UCSD-AML1 (cell line): ENCODE data around the gene GUF1.
"Not testable (repeated sequence)": the region's sequence is repeated elsewhere in the genome, so short reads cannot be mapped to it uniquely, and the experiment has no call there.

Experiments used
- DNase-seq: peaks from one replicate; lab custom pipeline; 2025; ENCODE audit not compliant: unreplicated experiment; lab: John Stamatoyannopoulos, UW

Gene GUF1

DNA sequence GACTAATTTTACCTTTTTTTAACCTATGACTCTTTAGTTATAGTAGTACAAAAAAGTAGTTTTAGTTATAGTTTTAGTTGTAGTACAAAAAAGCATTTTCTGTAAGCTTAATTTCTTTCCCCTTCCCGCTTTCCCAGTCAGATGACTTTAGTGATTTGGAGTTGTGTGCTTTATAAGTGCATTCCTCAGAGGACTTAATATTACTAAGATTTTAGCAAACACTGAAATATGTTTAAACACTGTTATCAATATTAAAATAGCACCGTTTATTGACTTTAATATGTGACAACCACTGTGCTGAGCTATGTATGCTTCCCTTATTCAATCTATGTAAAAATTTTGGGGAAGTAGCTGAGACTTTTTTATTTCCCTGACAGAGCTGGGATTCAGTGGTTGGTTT is 22.8 kb downstream of the GUF1 start:
- DNase-seq = no peak

GRCh38 chr4:44704673-44705072 is 26.5 kb downstream of the GUF1 start:
- no peak for DNase-seq

DNA sequence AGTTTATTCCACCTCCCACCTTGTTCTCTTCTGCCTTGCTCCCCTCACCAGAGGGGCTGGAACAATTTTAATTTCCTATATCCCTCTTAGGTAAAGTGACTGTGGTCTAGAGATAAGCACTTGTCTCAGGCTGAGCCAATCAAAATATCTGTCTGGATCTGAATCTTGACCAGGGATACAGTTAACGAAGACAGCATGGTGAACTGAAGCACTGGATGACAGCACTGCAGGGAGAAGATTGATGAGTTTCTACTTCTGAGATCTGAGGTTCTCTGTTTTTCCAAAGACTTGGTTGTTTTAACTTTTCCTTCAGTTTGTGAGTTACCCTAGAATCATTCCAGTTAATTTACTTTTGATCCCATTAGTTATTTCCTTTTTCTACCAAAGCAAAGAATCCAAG is 34.9 kb downstream of the GUF1 start:
- DNase-seq = no peak

GRCh38 chr4:44716597-44716996 is 38.4 kb downstream of the GUF1 start:
- DNase-seq = no peak

DNA sequence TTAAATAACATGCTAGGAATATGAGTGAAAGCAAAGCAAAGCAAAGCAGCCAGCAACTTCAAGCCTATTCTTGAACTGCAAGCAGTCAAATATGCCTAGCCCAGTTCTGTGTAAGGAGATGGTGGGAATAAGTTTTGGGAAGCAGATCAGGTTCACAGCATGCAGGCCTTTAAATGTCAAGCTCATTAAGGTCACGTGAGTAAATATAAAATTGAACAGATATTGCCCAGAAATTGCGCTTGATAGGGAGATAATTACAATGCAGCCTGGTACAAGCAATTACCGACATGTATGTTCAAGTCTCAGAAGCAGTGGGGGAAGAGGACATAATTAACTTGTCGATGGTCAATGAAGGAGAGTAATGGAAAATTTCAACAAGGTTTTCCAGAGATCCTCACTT is 42.2 kb downstream of the GUF1 start:
- DNase-seq = no peak

DNA sequence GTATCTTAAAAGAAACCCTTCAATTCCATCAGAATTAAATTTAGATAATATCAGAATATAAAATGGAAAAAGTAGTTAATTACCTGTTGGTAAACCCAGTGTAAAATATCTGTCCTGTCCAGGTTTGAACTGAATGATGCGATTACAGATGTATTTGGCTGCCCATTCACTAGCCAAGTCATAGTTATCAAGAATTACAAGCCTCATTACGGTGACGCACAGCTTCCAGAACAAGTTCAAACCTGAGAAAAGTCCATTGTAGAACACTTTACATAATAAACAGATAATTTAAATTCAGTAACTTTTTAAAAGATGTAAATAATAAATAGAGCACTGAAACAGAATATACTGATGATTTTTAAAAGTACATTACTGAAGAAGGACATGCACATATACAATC is 43.8 kb downstream of the GUF1 start:
- DNase-seq = no peak

- no peak for DNase-seq
Observed at GRCh38 chr4:44725166-44725565, 46.9 kb downstream of the GUF1 start.

GRCh38 chr4:44725726-44726037 is 47.5 kb downstream of the GUF1 start:
- no peak for DNase-seq

- peak; percentile 91 for DNase-seq
Observed at GRCh38 chr4:44726038-44726871, 48.0 kb downstream of the GUF1 start, which contains the start of gene GNPDA2. Gene GNPDA2 (minus strand): TSS chr4:44726556. CDS start chr4:44722207, 4,349 bp downstream.

- DNase-seq = no peak
Observed at GRCh38 chr4:44727471-44727870, 49.3 kb downstream of the GUF1 start.

GRCh38 chr4:44728694-44729093 is 50.5 kb downstream of the GUF1 start:
- not testable (repeated sequence) for DNase-seq

DNA sequence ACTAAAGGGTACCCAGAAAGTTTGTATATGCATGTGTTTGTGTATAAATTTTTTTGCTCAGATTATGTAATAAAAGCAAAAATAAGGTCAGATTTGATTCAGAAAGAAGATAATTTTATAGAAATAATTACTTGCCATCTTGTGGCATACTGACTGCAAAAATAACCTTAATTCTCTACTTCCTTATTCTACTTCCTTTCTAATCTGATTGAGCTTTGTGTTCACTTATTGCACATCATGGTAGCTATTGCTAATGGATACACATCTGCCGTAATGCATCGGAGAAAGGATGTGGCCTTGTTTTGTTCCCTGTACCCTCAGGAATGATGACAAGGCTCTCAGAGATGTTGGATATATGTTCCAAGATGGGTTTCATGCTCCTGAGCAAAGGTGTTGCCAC is 58.7 kb downstream of the GUF1 start:
- DNase-seq = no peak

DNA sequence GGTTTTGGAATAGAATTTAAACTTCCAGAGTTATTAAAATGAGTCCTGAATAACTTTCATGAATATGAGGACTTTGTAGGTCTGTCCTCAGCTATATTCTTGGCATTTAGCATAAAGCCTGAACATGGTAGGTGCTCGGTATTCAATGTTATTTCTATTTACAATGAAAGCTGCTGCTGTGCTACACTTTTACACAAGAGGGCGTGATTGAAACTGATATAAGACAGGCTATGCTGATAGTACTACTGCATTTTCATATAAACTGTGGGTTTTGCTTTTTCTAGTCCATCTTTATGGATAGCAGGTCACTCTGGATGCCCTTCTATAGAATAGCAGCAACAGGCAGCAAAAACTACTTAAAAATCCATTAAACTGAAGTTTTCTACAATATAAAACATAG is 60.4 kb downstream of the GUF1 start:
- no peak for DNase-seq

DNA sequence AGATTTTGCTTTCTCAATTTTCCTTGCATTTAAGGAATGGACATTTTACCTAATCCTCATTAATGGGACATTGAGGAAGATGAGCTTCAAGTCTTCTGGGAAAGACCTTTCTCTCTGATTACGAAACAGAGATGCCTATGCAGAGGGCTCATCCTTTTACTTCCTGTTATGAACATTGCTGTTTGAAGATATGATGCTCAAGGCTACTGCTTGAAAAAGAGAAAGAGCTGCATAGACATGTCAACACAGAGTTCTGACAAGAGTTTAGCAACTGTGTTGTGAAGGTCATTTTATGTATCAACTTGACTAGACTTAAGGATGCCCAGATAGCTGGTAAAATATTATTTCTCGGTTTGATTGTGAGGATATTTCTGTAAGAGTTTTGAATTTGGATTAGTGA is 62.0 kb downstream of the GUF1 start:
- no peak for DNase-seq
